Measurements from ENCODE around the gene SUSD6.
"Not testable (repeated sequence)": the region's sequence is repeated elsewhere in the genome, so short reads cannot be mapped to it uniquely, and the experiment has no call there.

The SUSD6 gene

DNA sequence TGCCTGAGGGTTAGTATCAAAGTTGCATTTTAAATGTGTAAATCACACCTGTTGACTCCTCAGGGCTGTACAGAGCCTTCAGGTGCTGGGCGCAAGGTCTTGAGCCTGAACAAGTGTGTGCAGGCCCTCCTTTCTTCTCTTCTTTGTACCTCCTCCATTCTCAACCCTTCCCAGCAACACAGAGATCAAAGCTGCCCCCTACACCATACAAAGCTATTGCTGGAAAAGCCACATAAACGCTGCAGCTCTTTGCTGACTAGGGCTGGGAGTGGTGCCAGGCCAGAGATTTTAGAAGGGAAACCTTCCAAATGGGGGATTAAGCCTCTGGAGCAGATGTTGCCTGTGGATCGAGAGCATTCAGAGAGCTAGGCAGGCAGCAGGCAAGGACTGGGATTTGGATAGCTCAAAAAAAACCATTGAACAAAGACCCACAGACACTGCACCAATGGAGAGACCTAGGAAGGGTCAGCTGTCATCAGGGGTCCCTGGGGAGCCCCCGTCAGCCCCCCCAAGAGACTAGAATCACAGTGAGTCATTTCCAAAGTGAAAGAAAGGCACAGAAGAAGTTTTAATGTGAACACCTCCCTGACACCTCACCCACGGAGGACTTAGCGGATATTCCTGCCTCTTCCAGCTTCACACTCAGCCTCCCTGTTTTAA lies 18.2 kb upstream of the SUSD6 start:
- DNase-seq: peak; percentile 88

DNA sequence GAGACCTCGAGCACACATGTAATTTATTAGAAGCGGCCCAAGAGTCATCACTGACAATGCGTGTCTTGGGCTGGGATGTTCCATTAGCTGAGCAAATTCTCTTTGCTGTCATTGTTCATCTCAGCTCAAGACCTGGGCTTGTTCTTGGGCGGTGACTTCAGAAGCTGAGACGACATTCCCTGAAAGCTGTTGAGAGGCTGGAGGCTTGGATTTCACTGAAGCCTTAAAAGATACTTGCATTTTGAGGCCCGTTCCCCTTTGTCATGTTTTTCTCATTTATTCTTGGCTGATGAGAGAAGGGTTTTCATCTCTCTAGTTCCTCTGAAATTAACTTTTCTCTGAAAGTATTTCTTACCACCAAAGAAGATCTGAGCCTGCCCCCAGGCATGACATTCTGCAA lies 16.6 kb upstream of the SUSD6 start:
- peak; percentile 31 for DNase-seq

- DNase-seq: no peak
Observed at GRCh38 chr14:69595336-69595735, 16.1 kb upstream of the SUSD6 start.

GRCh38 chr14:69599431-69599830 lies 12.0 kb upstream of the SUSD6 start:
- DNase-seq: not testable (repeated sequence)

GRCh38 chr14:69600304-69600891 lies 11.0 kb upstream of the SUSD6 start:
- no peak for DNase-seq

DNA sequence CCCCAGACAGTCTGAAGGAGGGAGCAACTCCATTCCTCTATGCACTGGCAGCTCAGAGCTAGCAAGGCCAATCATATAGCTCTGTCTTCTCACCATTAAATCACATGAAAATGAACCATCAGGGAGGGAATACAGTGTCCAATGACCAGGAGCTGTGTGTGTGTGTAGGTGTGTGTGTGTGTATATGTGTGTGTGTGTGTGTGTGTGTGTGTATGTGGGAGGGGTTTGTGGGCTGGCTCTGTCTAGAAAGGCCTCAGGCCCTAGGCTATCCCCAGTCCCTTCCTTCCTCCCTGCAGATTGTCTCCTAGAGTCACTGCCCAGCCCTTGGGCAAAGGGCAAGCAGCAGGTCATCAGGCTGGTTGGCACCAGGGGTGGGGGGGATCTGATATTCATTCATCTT lies 5.7 kb upstream of the SUSD6 start:
- DNase-seq: no peak

DNA sequence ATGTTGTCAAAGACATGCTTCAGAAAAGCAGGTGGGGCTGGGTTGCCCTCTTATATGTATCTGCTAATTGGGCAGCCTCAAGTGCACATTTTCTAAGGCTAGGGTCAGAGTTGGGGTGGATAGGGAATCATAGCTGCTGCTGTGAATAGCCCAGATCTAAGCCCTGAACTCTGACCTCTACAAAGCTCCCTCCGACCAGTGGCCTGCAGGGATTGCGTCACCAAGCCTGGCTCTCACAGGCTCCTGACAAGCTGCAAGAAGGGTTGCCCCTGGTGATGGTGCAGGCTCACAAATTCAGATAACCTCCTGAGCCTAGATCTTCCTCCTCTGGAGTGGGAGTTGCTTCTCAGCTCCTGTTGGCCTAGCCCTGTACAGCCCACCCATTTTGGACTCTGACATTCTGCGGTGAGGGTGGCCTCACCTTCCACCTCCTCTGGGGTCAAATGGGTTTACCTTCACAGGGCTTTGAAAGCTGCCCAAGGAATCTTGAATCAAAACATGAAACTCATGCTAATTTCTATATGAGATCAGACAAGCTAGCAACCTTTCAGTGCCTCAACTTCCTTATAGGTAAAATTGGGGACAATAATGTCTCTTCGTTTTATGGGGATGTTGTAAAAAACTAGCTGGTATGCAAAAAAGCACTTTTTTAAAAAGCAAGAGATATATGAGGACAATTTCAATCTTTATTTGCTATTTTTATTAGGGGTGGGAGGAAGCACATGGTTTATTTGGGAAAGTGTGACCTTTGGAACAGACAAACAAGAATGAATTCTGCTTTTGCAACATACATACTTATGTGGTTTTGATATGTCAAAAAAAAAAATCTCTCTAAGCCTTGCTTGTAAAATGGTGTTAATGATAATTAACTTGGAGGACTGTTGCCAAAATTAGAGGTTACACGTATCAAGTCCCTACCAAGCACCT lies 4.9 kb upstream of the SUSD6 start:
- DNase-seq: no peak

- no peak for DNase-seq
Observed at GRCh38 chr14:69610020-69610873, 1.1 kb upstream of the SUSD6 start.

DNA sequence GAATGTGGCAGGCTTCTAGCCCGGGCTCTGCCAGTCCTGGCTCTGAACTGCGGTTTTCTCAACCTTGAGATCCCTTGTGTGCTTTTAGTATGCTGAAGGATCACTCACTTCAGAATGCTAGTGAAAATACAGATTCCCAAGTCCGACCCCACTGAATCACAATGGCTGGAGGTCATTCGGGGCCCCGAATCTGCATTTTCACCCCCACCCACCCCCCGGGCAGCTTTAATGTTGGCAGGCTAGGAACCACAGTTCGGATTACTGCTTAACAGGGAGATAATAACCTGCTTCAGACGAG lies 573 bp upstream of the SUSD6 start:
- no peak for DNase-seq

DNA sequence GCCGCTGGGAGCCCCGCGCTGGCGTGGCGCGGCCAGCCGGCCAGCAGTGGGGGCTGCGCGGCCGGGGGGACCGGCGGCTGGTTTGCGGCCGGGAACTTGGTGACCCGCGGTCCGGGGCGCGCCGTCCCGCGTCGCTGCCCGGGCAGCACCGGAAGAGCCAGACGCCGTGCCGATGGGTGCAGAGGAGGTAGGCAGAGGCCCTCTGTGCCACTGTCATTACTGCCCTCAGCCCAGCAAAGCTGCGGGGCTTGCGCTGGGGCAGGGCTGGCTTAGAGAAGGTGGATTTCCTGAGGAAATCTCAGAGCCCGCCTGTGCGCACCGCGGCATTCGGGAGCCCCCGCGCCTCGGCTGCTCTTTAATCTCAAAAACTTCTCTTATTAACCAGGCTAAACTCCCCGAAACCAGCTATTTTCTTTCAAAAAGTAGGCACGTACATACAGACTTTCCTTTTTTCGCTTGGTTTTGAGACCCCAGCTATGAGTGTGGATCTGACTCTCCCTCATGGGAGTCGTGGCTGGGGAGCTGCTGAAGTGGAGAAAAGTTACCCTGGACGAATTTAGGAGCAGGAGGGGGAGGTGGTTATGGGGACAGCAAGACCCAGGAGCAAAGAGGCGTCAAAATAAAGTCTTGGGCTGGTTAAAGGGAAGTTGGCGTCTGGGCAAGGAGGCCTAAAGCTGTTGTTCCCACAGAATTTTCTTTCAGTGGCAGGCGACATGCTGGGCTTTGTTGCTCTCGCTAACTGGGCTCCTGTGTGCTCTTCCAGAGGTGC lies 802 bp downstream of the SUSD6 start:
- DNase-seq: no peak

DNA sequence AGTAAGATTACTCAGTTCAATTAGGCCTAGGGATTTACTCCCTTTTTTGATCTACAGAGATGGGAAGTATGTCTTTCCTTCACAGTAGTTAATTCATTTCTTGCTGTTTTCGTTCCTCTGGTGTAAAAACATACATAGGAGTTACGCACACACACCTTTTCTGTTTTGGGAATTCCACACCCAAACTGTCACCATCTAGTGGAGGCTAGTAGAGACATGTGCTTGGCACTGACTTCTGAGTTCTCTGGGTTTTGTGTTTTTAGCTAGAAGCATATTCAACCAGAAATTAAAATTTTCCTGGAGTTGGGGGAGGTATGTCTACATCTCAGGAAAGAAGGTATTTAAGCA lies 1.4 kb downstream of the SUSD6 start:
- DNase-seq: no peak

DNA sequence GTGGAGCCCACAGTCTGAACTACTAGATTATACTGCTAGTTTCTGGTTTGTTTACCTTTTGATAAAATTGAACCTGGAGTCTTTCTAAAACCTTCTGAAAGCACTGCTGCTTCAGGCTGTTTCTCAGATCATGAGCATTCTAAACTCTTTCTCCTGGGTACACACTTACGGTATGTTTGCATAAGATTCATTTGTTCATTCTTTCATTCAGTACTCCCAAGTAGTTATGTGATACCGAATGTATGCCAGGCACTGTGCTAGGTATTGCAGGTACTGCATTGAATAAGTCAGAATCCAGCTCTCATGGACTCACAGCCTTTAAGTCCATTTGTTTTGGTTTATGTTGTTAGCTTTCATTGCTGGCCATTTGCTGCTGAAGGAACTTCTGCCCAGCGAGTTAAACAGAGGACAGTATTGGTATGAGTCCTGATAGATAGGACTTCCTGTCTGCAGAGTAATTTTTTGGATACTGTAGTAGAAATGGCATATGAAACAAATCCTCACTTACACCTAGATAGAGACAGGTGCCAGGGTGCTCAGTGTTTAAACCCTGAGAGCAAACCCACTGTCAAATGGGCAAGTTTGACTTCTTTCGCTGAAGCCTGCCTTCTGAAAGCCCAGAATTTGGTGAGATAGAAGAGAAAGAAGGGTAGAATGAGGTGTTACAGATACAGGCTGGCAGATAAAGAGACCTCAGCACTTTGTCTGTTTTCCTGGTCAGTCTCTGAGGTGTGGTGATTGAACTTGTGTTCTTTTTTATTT lies 2.1 kb downstream of the SUSD6 start:
- no peak for DNase-seq

- no peak for DNase-seq
Observed at GRCh38 chr14:69614592-69614991, 3.2 kb downstream of the SUSD6 start.

DNA sequence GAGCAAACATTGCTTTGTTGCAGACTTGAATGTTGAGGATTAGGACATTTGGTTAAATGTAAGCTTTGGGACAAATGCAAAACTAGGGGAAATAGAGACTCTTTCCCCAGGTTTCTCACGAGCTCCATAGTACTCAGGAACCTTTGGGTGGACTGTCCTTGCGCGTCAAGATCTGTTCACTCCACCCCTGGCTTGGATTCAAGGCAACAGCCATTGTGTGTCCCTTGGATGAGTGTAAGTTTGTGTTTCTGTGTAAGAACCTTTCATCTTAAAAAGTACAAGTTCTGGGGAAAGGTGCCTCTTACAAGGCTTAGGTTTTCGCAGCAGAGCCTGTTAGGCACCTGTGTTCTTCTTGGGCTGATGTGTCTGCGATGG lies 3.7 kb downstream of the SUSD6 start:
- no peak for DNase-seq

DNA sequence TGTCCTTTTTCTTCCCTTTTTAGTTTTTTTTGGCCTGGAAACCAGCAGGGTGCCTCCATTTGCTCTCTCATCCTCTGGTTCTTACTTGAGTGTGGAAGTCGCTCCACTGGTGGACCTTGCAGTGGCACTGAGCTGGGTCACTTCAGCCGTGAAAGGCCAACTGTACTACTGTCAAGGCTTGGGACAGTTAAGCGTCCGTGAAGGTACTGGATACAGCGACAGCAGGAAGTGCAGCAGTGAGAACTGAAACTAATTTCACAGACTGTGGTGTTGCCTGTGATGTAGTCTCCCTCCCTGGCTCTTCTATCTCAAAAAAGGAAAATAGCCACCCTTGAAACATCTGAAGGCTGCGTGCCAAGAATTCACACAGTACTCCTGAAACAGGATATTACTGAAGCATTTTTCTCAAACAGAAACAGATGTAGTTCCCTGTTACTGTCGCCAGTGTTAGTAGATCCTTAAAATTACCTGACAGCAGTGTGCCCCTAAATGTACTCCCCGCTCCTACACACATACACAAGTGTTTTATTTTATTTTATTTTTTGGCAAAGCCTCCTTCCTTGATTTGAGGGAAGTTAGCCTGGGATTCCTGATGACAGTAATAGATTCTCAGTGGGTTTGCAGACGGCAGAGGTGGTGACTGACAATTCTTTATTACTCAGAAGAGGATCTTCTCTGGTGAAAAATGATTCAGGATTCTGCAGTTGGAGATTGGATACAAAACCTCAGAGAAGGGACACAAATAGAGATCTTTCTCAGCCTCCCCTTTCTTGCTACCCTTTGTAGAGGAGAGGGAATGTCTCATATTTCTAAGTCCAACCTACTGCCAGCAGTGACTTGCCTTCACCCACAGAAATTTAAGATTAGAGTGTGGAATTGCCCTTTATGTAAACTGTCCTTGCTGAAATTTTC lies 4.4 kb downstream of the SUSD6 start:
- DNase-seq: peak; percentile 90

- DNase-seq: no peak
Observed at GRCh38 chr14:69616408-69616773, 5.0 kb downstream of the SUSD6 start.

DNA sequence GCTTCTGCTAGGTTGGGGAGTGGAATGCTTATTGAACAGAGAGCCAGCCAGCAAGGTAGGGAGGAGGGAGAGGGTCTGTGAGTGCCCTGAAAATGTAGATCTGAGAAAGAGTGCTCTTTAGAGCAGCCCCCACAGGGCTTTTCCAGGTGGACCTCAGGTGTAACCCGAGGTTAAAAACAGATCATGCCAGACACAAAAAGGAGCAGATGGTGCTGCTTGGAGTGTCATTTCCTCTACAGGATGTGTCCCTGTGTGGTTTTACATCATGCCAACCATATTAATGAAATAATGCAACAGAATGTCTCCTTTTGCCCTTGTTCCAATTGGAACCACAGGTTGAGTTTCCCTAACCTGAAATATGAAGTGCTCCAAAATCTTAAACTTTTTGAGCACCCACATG lies 6.4 kb downstream of the SUSD6 start:
- no peak for DNase-seq

GRCh38 chr14:69619012-69619411 lies 7.6 kb downstream of the SUSD6 start:
- DNase-seq: no peak

DNA sequence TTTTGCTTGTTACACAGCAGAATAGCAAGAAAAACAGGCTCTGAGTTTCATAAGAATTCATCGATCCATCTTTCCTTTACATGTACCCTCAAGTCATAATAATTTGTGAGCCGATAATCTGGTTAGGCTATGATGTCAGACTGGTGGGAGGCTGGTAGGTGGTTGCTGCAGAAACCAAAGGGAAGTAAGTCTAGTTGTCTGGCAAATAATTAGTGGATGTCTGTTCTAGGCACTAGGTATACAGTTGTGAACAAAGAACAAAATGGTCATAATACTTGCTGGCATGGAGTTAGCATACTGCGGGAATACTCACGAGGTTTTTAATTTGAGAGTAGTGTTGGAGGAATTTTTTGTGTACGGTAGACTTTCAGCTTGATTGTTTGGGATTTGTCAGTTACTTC lies 8.8 kb downstream of the SUSD6 start:
- no peak for DNase-seq

DNA sequence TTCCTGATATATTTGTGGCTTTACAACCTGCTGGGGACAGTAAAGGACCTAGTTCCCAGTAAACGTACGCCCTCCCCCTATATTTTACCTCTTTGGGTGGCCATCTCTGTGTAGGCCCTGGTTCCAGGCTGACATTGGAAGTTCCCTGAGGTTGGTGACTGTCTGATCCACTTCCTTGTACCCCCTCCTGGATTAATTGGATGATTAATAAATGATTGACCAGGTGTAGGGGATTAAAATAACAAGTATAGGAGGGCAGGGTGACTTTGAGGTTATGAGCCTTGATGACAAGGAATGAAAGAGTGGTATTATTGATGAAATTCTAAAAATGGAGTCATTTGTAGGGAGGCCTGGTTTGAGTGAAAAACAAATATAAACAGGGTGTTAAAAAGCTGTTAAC lies 9.6 kb downstream of the SUSD6 start:
- no peak for DNase-seq

- no peak for DNase-seq
Observed at GRCh38 chr14:69624136-69624535, 12.7 kb downstream of the SUSD6 start.
